ENCODE data around the gene NKPD1.

NKPD1 gene

GRCh38 chr19:45161738-45162607 lies 1.2 kb upstream of the NKPD1 start:
- H3K27ac ChIP-seq (ENCODE audit: low read depth, low read length): no peak overlapping the region
- peaks cover 22% of the 10 kb centered on the region for H3K4me1 ChIP-seq (ENCODE audit: control insufficient read depth, insufficient read depth, low read length)
- no peaks in the 10 kb centered on the region for H3K9me3 ChIP-seq (ENCODE audit: control insufficient read depth, insufficient read depth, low read depth, low read length)
- peak overlapping the region; percentile 7 for H3K9ac ChIP-seq (ENCODE audit: low read length)
- H3K36me3 ChIP-seq (ENCODE audit: control insufficient read depth, insufficient read depth, low read length): no peaks in the 10 kb centered on the region
- peaks cover 14% of the 10 kb centered on the region; the same call in 1 of the 2 replicates for H3K27me3 ChIP-seq (ENCODE audit: control insufficient read depth, insufficient read depth, low read length)
- no peak overlapping the region for H3K4me3 ChIP-seq (ENCODE audit: low read depth, low read length)

- Histone ChIP-seq H3K9ac (ENCODE audit: low read length) (no peak overlapping the region), H3K4me1 (ENCODE audit: control insufficient read depth, insufficient read depth, low read length) (peaks cover 20% of the 10 kb centered on the region), H3K27me3 (ENCODE audit: control insufficient read depth, insufficient read depth, low read length) (peaks cover 17% of the 10 kb centered on the region), H3K4me3 (ENCODE audit: low read depth, low read length) (no peak overlapping the region), H3K36me3 (ENCODE audit: control insufficient read depth, insufficient read depth, low read length) (no peaks in the 10 kb centered on the region), H3K9me3 (ENCODE audit: control insufficient read depth, insufficient read depth, low read depth, low read length) (no peaks in the 10 kb centered on the region), H3K27ac (ENCODE audit: low read depth, low read length) (no peak overlapping the region)
These were observed 834 bp downstream of the NKPD1 start for GRCh38 chr19:45159971-45160324.

GRCh38 chr19:45159210-45159970 lies 1.4 kb downstream of the NKPD1 start:
- H3K4me1 ChIP-seq (ENCODE audit: control insufficient read depth, insufficient read depth, low read length): peaks cover 16% of the 10 kb centered on the region
- no peak overlapping the region for H3K9ac ChIP-seq (ENCODE audit: low read length)
- H3K36me3 ChIP-seq (ENCODE audit: control insufficient read depth, insufficient read depth, low read length): no peaks in the 10 kb centered on the region
- H3K27ac ChIP-seq (ENCODE audit: low read depth, low read length): no peak overlapping the region
- H3K4me3 ChIP-seq (ENCODE audit: low read depth, low read length): no peak overlapping the region
- H3K9me3 ChIP-seq (ENCODE audit: control insufficient read depth, insufficient read depth, low read depth, low read length): no peaks in the 10 kb centered on the region
- peaks cover 18% of the 10 kb centered on the region for H3K27me3 ChIP-seq (ENCODE audit: control insufficient read depth, insufficient read depth, low read length)

- no peaks in the 10 kb centered on the region for H3K9me3 ChIP-seq (ENCODE audit: control insufficient read depth, insufficient read depth, low read depth, low read length)
- H3K27ac ChIP-seq (ENCODE audit: low read depth, low read length): no peak overlapping the region
- H3K9ac ChIP-seq (ENCODE audit: low read length): no peak overlapping the region
- H3K4me3 ChIP-seq (ENCODE audit: low read depth, low read length): no peak overlapping the region
- no peaks in the 10 kb centered on the region for H3K36me3 ChIP-seq (ENCODE audit: control insufficient read depth, insufficient read depth, low read length)
- H3K27me3 ChIP-seq (ENCODE audit: control insufficient read depth, insufficient read depth, low read length): peaks cover 26% of the 10 kb centered on the region
- peaks cover 16% of the 10 kb centered on the region for H3K4me1 ChIP-seq (ENCODE audit: control insufficient read depth, insufficient read depth, low read length)
These were observed 2.1 kb downstream of the NKPD1 start for GRCh38 chr19:45158503-45159209.

- H3K9me3 ChIP-seq (ENCODE audit: control insufficient read depth, insufficient read depth, low read depth, low read length): no peaks in the 10 kb centered on the region
- peaks cover 45% of the 10 kb centered on the region for H3K27me3 ChIP-seq (ENCODE audit: control insufficient read depth, insufficient read depth, low read length)
- H3K36me3 ChIP-seq (ENCODE audit: control insufficient read depth, insufficient read depth, low read length): no peaks in the 10 kb centered on the region
- peaks cover 18% of the 10 kb centered on the region for H3K4me1 ChIP-seq (ENCODE audit: control insufficient read depth, insufficient read depth, low read length)
- H3K27ac ChIP-seq (ENCODE audit: low read depth, low read length): no peak overlapping the region
- H3K4me3 ChIP-seq (ENCODE audit: low read depth, low read length): no peak overlapping the region
- no peak overlapping the region for H3K9ac ChIP-seq (ENCODE audit: low read length)
These were observed 4.0 kb downstream of the NKPD1 start for GRCh38 chr19:45156751-45157150.

GRCh38 chr19:45156011-45156630 lies 4.7 kb downstream of the NKPD1 start:
- H3K9ac ChIP-seq (ENCODE audit: low read length): no peak overlapping the region
- H3K4me1 ChIP-seq (ENCODE audit: control insufficient read depth, insufficient read depth, low read length): peaks cover 15% of the 10 kb centered on the region
- no peak overlapping the region for H3K27ac ChIP-seq (ENCODE audit: low read depth, low read length)
- H3K4me3 ChIP-seq (ENCODE audit: low read depth, low read length): no peak overlapping the region
- no peaks in the 10 kb centered on the region for H3K9me3 ChIP-seq (ENCODE audit: control insufficient read depth, insufficient read depth, low read depth, low read length)
- no peaks in the 10 kb centered on the region for H3K36me3 ChIP-seq (ENCODE audit: control insufficient read depth, insufficient read depth, low read length)
- peaks cover 44% of the 10 kb centered on the region for H3K27me3 ChIP-seq (ENCODE audit: control insufficient read depth, insufficient read depth, low read length)

- H3K27ac ChIP-seq (ENCODE audit: low read depth, low read length): no peak overlapping the region
These were observed 6.5 kb downstream of the NKPD1 start for GRCh38 chr19:45154064-45154827.

GRCh38 chr19:45153339-45154063 lies 7.3 kb downstream of the NKPD1 start:
- H3K4me1 ChIP-seq (ENCODE audit: control insufficient read depth, insufficient read depth, low read length): peaks cover 15% of the 10 kb centered on the region
- peak overlapping the region; percentile 37 for H3K4me3 ChIP-seq (ENCODE audit: low read depth, low read length)
- H3K27ac ChIP-seq (ENCODE audit: low read depth, low read length): no peak overlapping the region

More at GRCh38 chr19:45154064-45154827, 6.5 kb downstream of the NKPD1 start:
- no peaks in the 10 kb centered on the region for H3K36me3 ChIP-seq (ENCODE audit: control insufficient read depth, insufficient read depth, low read length)
- H3K9ac ChIP-seq (ENCODE audit: low read length): no peak overlapping the region
- H3K27me3 ChIP-seq (ENCODE audit: control insufficient read depth, insufficient read depth, low read length): peaks cover 41% of the 10 kb centered on the region
- H3K4me1 ChIP-seq (ENCODE audit: control insufficient read depth, insufficient read depth, low read length): peaks cover 15% of the 10 kb centered on the region
- peak overlapping the region; percentile 37 for H3K4me3 ChIP-seq (ENCODE audit: low read depth, low read length)
- H3K9me3 ChIP-seq (ENCODE audit: control insufficient read depth, insufficient read depth, low read depth, low read length): no peaks in the 10 kb centered on the region

GRCh38 chr19:45152504-45153338 lies 8.1 kb downstream of the NKPD1 start:
- peak overlapping the region; percentile 37; the same call in 1 of the 2 replicates for H3K4me3 ChIP-seq (ENCODE audit: low read depth, low read length)
- peaks cover 35% of the 10 kb centered on the region for H3K27me3 ChIP-seq (ENCODE audit: control insufficient read depth, insufficient read depth, low read length)
- no peaks in the 10 kb centered on the region for H3K9me3 ChIP-seq (ENCODE audit: control insufficient read depth, insufficient read depth, low read depth, low read length)
- H3K27ac ChIP-seq (ENCODE audit: low read depth, low read length): no peak overlapping the region
- no peaks in the 10 kb centered on the region for H3K36me3 ChIP-seq (ENCODE audit: control insufficient read depth, insufficient read depth, low read length)
- H3K4me1 ChIP-seq (ENCODE audit: control insufficient read depth, insufficient read depth, low read length): peaks cover 15% of the 10 kb centered on the region
- no peak overlapping the region for H3K9ac ChIP-seq (ENCODE audit: low read length)

More at GRCh38 chr19:45153339-45154063, 7.3 kb downstream of the NKPD1 start:
- Histone ChIP-seq H3K27me3 (ENCODE audit: control insufficient read depth, insufficient read depth, low read length) (peaks cover 41% of the 10 kb centered on the region), H3K36me3 (ENCODE audit: control insufficient read depth, insufficient read depth, low read length) (no peaks in the 10 kb centered on the region), H3K9ac (ENCODE audit: low read length) (no peak overlapping the region), H3K9me3 (ENCODE audit: control insufficient read depth, insufficient read depth, low read depth, low read length) (no peaks in the 10 kb centered on the region)

All from HUES6 (cell line).